HFF-Myc (cell line): Measurements from ENCODE around the gene TAGAP.
A peak's percentile ranks its signal among the peaks of the same experiment; 100 is the strongest.
"Not testable (repeated sequence)": the region's sequence is repeated elsewhere in the genome, so short reads cannot be mapped to it uniquely, and the experiment has no call there.

Experiments
- DNase-seq: peaks from one replicate; pipeline ENCODE4 v3.0.0-alpha.2; 2011; ENCODE audit warnings: low read depth; ENCODE audit errors: extremely low read depth
- H3K4me3 ChIP-seq: replicated peaks from 2 replicates; pipeline ENCODE4 v1.5.1; 2011; ENCODE audit warnings: low read depth, mild to moderate bottlenecking, control low read depth, low read length
- CTCF ChIP-seq: IDR thresholded peaks from 2 replicates; pipeline ENCODE4 v1.5.1; 2012; ENCODE audit warnings: mild to moderate bottlenecking, low read depth, low read length, control low read depth; ENCODE audit errors: missing control alignments

TAGAP gene

GRCh38 chr6:159012201-159012600 lies 32.6 kb downstream of the TAGAP start:
- DNase-seq = no peak
- no peak for TF ChIP-seq CTCF
- H3K4me3 ChIP-seq = no peak overlapping the region

- not testable (repeated sequence) for H3K4me3 ChIP-seq, DNase-seq
Observed at GRCh38 chr6:159010037-159010612, 34.7 kb downstream of the TAGAP start.

GRCh38 chr6:159008656-159009288 lies 36.0 kb downstream of the TAGAP start:
- H3K4me3 ChIP-seq = no peak overlapping the region
- no peak for TF ChIP-seq CTCF
- DNase-seq = no peak

GRCh38 chr6:159007510-159007909 lies 37.3 kb downstream of the TAGAP start:
- no peak for DNase-seq
- no peak overlapping the region for H3K4me3 ChIP-seq
- no peak for TF ChIP-seq CTCF

GRCh38 chr6:159005436-159005835 lies 39.4 kb downstream of the TAGAP start:
- TF ChIP-seq CTCF = no peak
- DNase-seq = no peak
- H3K4me3 ChIP-seq = no peak overlapping the region

GRCh38 chr6:159004592-159004991 lies 40.2 kb downstream of the TAGAP start:
- H3K4me3 ChIP-seq = no peak overlapping the region
- no peak for TF ChIP-seq CTCF
- DNase-seq = no peak

GRCh38 chr6:159002432-159003155 lies 42.2 kb downstream of the TAGAP start:
- DNase-seq = peak; percentile 15
- no peak for TF ChIP-seq CTCF
- H3K4me3 ChIP-seq = no peak overlapping the region
